HepG2 (cell line): ENCODE measurements around the gene UBE2H.

Experiments
- ATF7-NPFF ChIP-seq: sonication (generic); formaldehyde crosslinking; IDR thresholded peaks from 2 replicates; pipeline ENCODE4 v1.8.1; 2023; ENCODE audit warnings: mild to moderate bottlenecking, low read depth, missing genetic modification reagents, moderate library complexity
- HOXA7 ChIP-seq: sonication (generic); formaldehyde crosslinking; IDR thresholded peaks from 2 replicates; pipeline ENCODE4 v1.8.1; 2022; ENCODE audit warnings: mild to moderate bottlenecking, missing genetic modification reagents, moderate library complexity
- SRSF1 ChIP-seq: fragments of 200-400 bp; formaldehyde crosslinking; optimal IDR thresholded peaks from 2 replicates; pipeline ENCODE3; 2017; ENCODE audit warnings: mild to moderate bottlenecking, low read depth, low read length, moderate library complexity
- YY1 ChIP-seq: IDR thresholded peaks from 2 replicates; pipeline ENCODE4 v1.6.1; 2011; ENCODE audit warnings: low read length, low read depth, moderate library complexity, mild to moderate bottlenecking; ENCODE audit not compliant: insufficient read depth, insufficient replicate concordance
- ZNF567 ChIP-seq: sonication (generic); formaldehyde crosslinking; IDR thresholded peaks from 2 replicates; pipeline ENCODE4 v1.8.1; 2023; ENCODE audit warnings: mild to moderate bottlenecking, missing genetic modification reagents, borderline replicate concordance
- TF ChIP-seq, protein P1 (sequence below): sonication (generic); formaldehyde crosslinking; IDR thresholded peaks from 2 replicates; pipeline ENCODE4 v1.4.0; 2020; ENCODE audit warnings: missing genetic modification reagents
- TF ChIP-seq, protein P2 (sequence below), 2 experiments: sonication (generic) in 1 of 2; formaldehyde crosslinking in 1 of 2; IDR thresholded peaks; 2 replicates each; pipeline versions ENCODE4 v1.5.1 to v1.6.1; 2011 to 2020; ENCODE audit warnings: borderline replicate concordance in 1 of 2, low read depth in 1 of 2, low read length in 1 of 2, mild to moderate bottlenecking in 1 of 2, missing genetic modification reagents in 1 of 2, moderate library complexity in 1 of 2

GRCh38 chr7:129828989-129829736 is 123.6 kb downstream of the UBE2H start:
- TF ChIP-seq, protein P1, sequence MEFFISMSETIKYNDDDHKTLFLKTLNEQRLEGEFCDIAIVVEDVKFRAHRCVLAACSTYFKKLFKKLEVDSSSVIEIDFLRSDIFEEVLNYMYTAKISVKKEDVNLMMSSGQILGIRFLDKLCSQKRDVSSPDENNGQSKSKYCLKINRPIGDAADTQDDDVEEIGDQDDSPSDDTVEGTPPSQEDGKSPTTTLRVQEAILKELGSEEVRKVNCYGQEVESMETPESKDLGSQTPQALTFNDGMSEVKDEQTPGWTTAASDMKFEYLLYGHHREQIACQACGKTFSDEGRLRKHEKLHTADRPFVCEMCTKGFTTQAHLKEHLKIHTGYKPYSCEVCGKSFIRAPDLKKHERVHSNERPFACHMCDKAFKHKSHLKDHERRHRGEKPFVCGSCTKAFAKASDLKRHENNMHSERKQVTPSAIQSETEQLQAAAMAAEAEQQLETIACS, result no peak
- TF ChIP-seq ZNF567 (CRISPR knock-in tag), result no peak
- TF ChIP-seq, protein P2, sequence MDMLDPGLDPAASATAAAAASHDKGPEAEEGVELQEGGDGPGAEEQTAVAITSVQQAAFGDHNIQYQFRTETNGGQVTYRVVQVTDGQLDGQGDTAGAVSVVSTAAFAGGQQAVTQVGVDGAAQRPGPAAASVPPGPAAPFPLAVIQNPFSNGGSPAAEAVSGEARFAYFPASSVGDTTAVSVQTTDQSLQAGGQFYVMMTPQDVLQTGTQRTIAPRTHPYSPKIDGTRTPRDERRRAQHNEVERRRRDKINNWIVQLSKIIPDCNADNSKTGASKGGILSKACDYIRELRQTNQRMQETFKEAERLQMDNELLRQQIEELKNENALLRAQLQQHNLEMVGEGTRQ (IDR thresholded peaks at IDR 0.05; ENCODE audit: low read depth, low read length), result no peak
- TF ChIP-seq, protein P2 (CRISPR knock-in tag; IDR thresholded peaks at IDR 0.05; ENCODE audit: borderline replicate concordance), result no peak
- TF ChIP-seq YY1, result no peak
- TF ChIP-seq HOXA7 (CRISPR knock-in tag), result no peak
- TF ChIP-seq ATF7-NPFF (CRISPR knock-in tag), result no peak
- TF ChIP-seq SRSF1, result no peak
